ENCODE data around the gene SLC45A2.

- TF ChIP-seq CTCF (IDR thresholded peaks at IDR 0.05) (no peak), POLR2A (IDR thresholded peaks at IDR 0.05) (no peak)
Measured at GRCh38 chr5:33901156-33901555, 83.3 kb downstream of the SLC45A2 start.

All from Peyer's patch (tissue), 4 donors.